ENCODE results near the gene KLC1. TPM values are rescaled to one million over a fixed set of nuclear protein-coding genes. Genes with fewer than 3 reads are reported as not detected.

Gene KLC1
- total and polyA plus RNA-seq, 2 of the 8 experiments (the other 6 are each of a cell fraction or from before 2014, with no cell fraction given), result 84.6 to 134 TPM

DNA sequence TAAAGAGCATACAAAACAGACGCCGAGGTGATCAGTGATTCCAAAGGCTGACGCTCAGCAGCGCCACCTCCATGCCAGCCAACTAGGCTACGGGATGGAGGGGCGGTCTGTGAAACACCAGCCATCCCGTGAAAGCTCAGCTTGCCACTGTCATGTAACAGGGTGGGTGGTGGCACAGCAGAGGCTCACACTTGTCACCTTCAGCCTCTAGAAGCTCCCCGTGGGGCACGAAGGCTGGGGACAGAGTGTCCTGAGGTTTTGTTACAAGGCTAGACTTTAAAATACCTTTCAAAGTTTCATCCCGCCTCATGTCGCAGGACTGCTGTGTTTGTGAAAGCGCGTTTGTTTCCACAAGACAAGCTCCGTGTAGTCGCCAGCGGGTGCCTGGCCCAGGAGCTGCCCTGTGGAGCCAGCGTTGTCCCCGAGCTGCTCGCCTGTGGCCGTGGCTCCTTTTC, 65.6 kb downstream of the KLC1 start:
- DNase-seq (ENCODE audit: low read depth in 1 of 2, low spot score in 2 of 2), result no peak
- POLR2A ChIA-PET (ENCODE audit: partially characterized antibody), result interaction anchor here (0.6 to 8.8 kb wide), 11 partner anchors 9 to 257 kb away, joined by 3 to 74 read pairs (median 4); partner anchors contain the start of genes BAG5, COA8, XRCC3 and ZFYVE21
- H4K5ac ChIP-seq (ENCODE audit: insufficient read length, low read depth, low read length), result no peak overlapping the region
- H2BK12ac ChIP-seq (ENCODE audit: low read depth, low read length), result no peak overlapping the region
- H2BK15ac ChIP-seq (ENCODE audit: low read length), result no peak overlapping the region
- no peak overlapping the region for H4K91ac ChIP-seq (replicated peaks; ENCODE audit: insufficient read length, low read length)
- TF ChIP-seq RAD21 (IDR thresholded peaks at IDR 0.05 in 1 of 2, conservative IDR thresholded peaks at IDR 0.05 in 1 of 2; ENCODE audit: low read depth in 2 of 2, low read length in 2 of 2), result peak in 1 of 2 experiments; percentile 24; a peak in 1 of 4 replicates
- no peak for TF ChIP-seq BACH1 (IDR thresholded peaks at IDR 0.05; ENCODE audit: low read length)
- peak in 2 of 3 experiments; percentile 28 to 48; a peak in 2 of 4 replicates for TF ChIP-seq CTCF (IDR thresholded peaks at IDR 0.05; ENCODE audit: control extremely low read depth in 1 of 3, insufficient read depth in 1 of 3, low read depth in 1 of 3, low read length in 3 of 3)
- no peak for TF ChIP-seq TAF1 (IDR thresholded peaks at IDR 0.05; ENCODE audit: low read depth, low read length)
- no peak for TF ChIP-seq CEBPB (IDR thresholded peaks at IDR 0.05; ENCODE audit: low read depth, low read length)
- no peak for TF ChIP-seq SUZ12 (IDR thresholded peaks at IDR 0.05; ENCODE audit: low read length)
- H3K18ac ChIP-seq (ENCODE audit: extremely low read depth, low read length), result no peak overlapping the region
- H3K23ac ChIP-seq (ENCODE audit: insufficient read length), result no peak overlapping the region
- 93% methylated on average over 20 of the region's 20 CpGs; no CpG with 5 or more reads in 1 of the 2 experiments for WGBS, 2 experiments (ENCODE audit: extremely low coverage in 1 of 2, insufficient coverage in 1 of 2, insufficient read length in 1 of 2, insufficient replicate concordance in 2 of 2, low coverage in 1 of 2, low lambda C conversion rate in 2 of 2, missing lambda C conversion rate in 1 of 2)
- H3K9me3 ChIP-seq (ENCODE audit: insufficient read depth in 2 of 2, low read depth in 1 of 2, low read length in 1 of 2), result no peaks in the 10 kb centered on the region
- H3K79me2 ChIP-seq (ENCODE audit: control insufficient read depth in 1 of 2, insufficient read depth in 2 of 2, low read length in 2 of 2), result no peaks in the 10 kb centered on the region; a peak in 1 of 4 replicates
- H3K14ac ChIP-seq (ENCODE audit: insufficient read length), result no peak overlapping the region
- H2BK120ac ChIP-seq (replicated peaks; ENCODE audit: low read depth, low read length), result no peak overlapping the region
- no peak overlapping the region for H3K4me3 ChIP-seq (ENCODE audit: extremely low read depth in 1 of 4, insufficient read depth in 2 of 4, low read depth in 3 of 4, low read length in 4 of 4)
- no peaks in the 10 kb centered on the region for H3K23me2 ChIP-seq (ENCODE audit: low read depth, low read length)
- no peak overlapping the region for H2BK5ac ChIP-seq (ENCODE audit: low read depth, low read length)
- H3K4me1 ChIP-seq (replicated peaks in 1 of 4; ENCODE audit: control insufficient read depth in 3 of 4, insufficient read depth in 4 of 4, low read length in 3 of 4), result peaks cover 0 to 2% (median 0%) of the 10 kb centered on the region in 4 experiments; a peak in 2 of 7 replicates
- H2AFZ ChIP-seq (ENCODE audit: low read length), result no peak overlapping the region
- peaks cover 7 to 35% (median 13%) of the 10 kb centered on the region in 4 experiments; a peak in 6 of 8 replicates for H3K36me3 ChIP-seq (ENCODE audit: control insufficient read depth in 2 of 4, insufficient read depth in 4 of 4, low read length in 3 of 4)
- H3K27me3 ChIP-seq (replicated peaks in 1 of 4; ENCODE audit: control insufficient read depth in 3 of 4, extremely low read depth in 1 of 4, insufficient read depth in 3 of 4, low read length in 3 of 4), result no peaks in the 10 kb centered on the region
- H3K9ac ChIP-seq (replicated peaks in 1 of 4; ENCODE audit: extremely low read depth in 1 of 4, low read depth in 3 of 4, low read length in 3 of 4), result no peak overlapping the region
- no peak for FAIRE-seq
- H3K56ac ChIP-seq (replicated peaks; ENCODE audit: insufficient read length, low read depth, low read length), result no peak overlapping the region
- no peak overlapping the region for H4K8ac ChIP-seq (ENCODE audit: extremely low read depth, insufficient read depth, low read length)
- no peak overlapping the region for H3K4me2 ChIP-seq (ENCODE audit: insufficient read depth in 1 of 2, low read depth in 2 of 2, low read length in 2 of 2)
- H3K27ac ChIP-seq (ENCODE audit: low read depth, low read length), result no peak overlapping the region
- no peak overlapping the region for H2BK20ac ChIP-seq (ENCODE audit: low read length)
- H4K20me1 ChIP-seq (replicated peaks in 1 of 2; ENCODE audit: control insufficient read depth in 1 of 2, insufficient read depth in 2 of 2, low read length in 2 of 2), result peaks cover 7 to 32% of the 10 kb centered on the region in 2 experiments
- no peak overlapping the region for H3K4ac ChIP-seq (replicated peaks; ENCODE audit: insufficient read length, low read depth, low read length)
- H2AK5ac ChIP-seq (ENCODE audit: low read depth, low read length), result no peak overlapping the region
- peaks cover 5% of the 10 kb centered on the region; the same call in 1 of the 2 replicates for H3K79me1 ChIP-seq (ENCODE audit: low read depth, low read length)
- CTCF ChIA-PET (ENCODE audit: partially characterized antibody), result interaction anchor here (0.6 to 2.1 kb wide), 14 partner anchors 8 to 917 kb away, joined by 3 to 11 read pairs (median 3); no protein-coding TSS in a partner anchor
